IMR-90 (cell line): ENCODE measurements around the gene UBQLN2. TPM values are rescaled to one million over a fixed set of nuclear protein-coding genes. Genes with fewer than 3 reads are reported as not detected.

Experiments used
- ATAC-seq: fragments of 200-7000 bp; cut with Tn5 transposase; 2 replicates; pipeline ENCODE4 v1.9.1; 2020; ENCODE audit warnings: low read depth, mild to moderate bottlenecking, moderate library complexity
- BruUV-seq: library from RNA; stranded (reverse); fragments of 400-500 nt; replicated peaks from 2 replicates; lab custom pipeline; 2021; lab: Mats Ljungman, UMichigan
- CTCF ChIA-PET: fragments of 300-600 bp; formaldehyde crosslinking; extraction: SDS; loops from one replicate; lab custom pipeline; 2021; ENCODE audit warnings: antibody characterized with exemption; lab: Yijun Ruan, JAX
- POLR2A ChIA-PET: fragments of 300-600 bp; sonication (Branson Sonifier 250); formaldehyde crosslinking; loops from one replicate; lab custom pipeline; 2022; ENCODE audit warnings: antibody characterized with exemption; ENCODE audit not compliant: unreplicated experiment; lab: Charles Lee
- DNase-seq: peaks from one replicate; pipeline ENCODE4 v3.0.0; 2013
- H2AFZ ChIP-seq: replicated peaks from 2 replicates; pipeline ENCODE3; 2013; ENCODE audit warnings: low read length, mild to moderate bottlenecking; ENCODE audit not compliant: poor library complexity
- H2AK5ac ChIP-seq: 2 replicates; pipeline ENCODE4 v1.6.1; 2013; ENCODE audit warnings: low read depth, low read length, inconsistent platforms
- H2AK9ac ChIP-seq: replicated peaks from 2 replicates; pipeline ENCODE3; 2013; ENCODE audit warnings: mild to moderate bottlenecking, low read depth, low read length, moderate library complexity; ENCODE audit not compliant: poor library complexity
- H2BK120ac ChIP-seq: 2 replicates; pipeline ENCODE4 v1.6.1; 2013; ENCODE audit warnings: low read depth, low read length, inconsistent platforms
- H2BK15ac ChIP-seq: 3 replicates; pipeline ENCODE4 v1.6.1; 2013; ENCODE audit warnings: low read depth, low read length, inconsistent platforms
- H2BK20ac ChIP-seq: 2 replicates; pipeline ENCODE4 v1.6.1; 2013; ENCODE audit warnings: low read depth, mild to moderate bottlenecking, inconsistent platforms, low read length, moderate library complexity
- H2BK5ac ChIP-seq: 2 replicates; pipeline ENCODE4 v1.6.1; 2013; ENCODE audit warnings: mild to moderate bottlenecking, low read depth, low read length, inconsistent platforms; ENCODE audit not compliant: poor library complexity, severe bottlenecking
- H3K14ac ChIP-seq: replicated peaks from 2 replicates; pipeline ENCODE4 v1.6.1; 2013; ENCODE audit warnings: low read depth, low read length, inconsistent platforms
- H3K18ac ChIP-seq: 2 replicates; pipeline ENCODE4 v1.6.1; 2013; ENCODE audit warnings: low read depth, low read length, control low read depth
- H3K23ac ChIP-seq: 2 replicates; pipeline ENCODE4 v1.6.1; 2013; ENCODE audit warnings: low read depth, low read length, inconsistent platforms
- H3K27ac ChIP-seq: 2 replicates; pipeline ENCODE4 v1.5.1; 2013; ENCODE audit warnings: mild to moderate bottlenecking, control low read depth, low read length; ENCODE audit not compliant: insufficient read depth
- H3K27me3 ChIP-seq: 2 replicates; pipeline ENCODE4 v1.6.1; 2013; ENCODE audit warnings: low read length; ENCODE audit not compliant: control insufficient read depth, insufficient read depth
- H3K36me3 ChIP-seq: 2 replicates; pipeline ENCODE4 v1.6.1; 2013; ENCODE audit warnings: low read length, mixed read lengths; ENCODE audit not compliant: control insufficient read depth, insufficient read depth
- H3K4ac ChIP-seq: 2 replicates; pipeline ENCODE4 v1.6.1; 2013; ENCODE audit warnings: low read depth, low read length, inconsistent platforms
- H3K4me1 ChIP-seq: 2 replicates; pipeline ENCODE4 v1.6.1; 2013; ENCODE audit warnings: low read length, mixed read lengths; ENCODE audit not compliant: control insufficient read depth, insufficient read depth
- H3K4me2 ChIP-seq: 2 replicates; pipeline ENCODE4 v1.6.1; 2013; ENCODE audit warnings: low read depth, mild to moderate bottlenecking, control low read depth, low read length, moderate library complexity
- H3K4me3 ChIP-seq: 2 replicates; pipeline ENCODE4 v1.5.1; 2013; ENCODE audit warnings: low read depth, mild to moderate bottlenecking, control low read depth, low read length, moderate library complexity; ENCODE audit not compliant: insufficient read depth
- H3K56ac ChIP-seq: 2 replicates; pipeline ENCODE4 v1.6.1; 2013; ENCODE audit warnings: low read length, inconsistent platforms; ENCODE audit not compliant: insufficient read depth; ENCODE audit errors: extremely low read depth
- H3K79me1 ChIP-seq, 2 experiments: 2 replicates each; pipeline ENCODE4 v1.6.1; 2013; ENCODE audit warnings: low read length in 2 of 2, inconsistent platforms in 1 of 2, low read depth in 1 of 2
- H3K9ac ChIP-seq: 2 replicates; pipeline ENCODE4 v1.6.1; 2013; ENCODE audit warnings: low read depth, low read length, control low read depth
- H3K9me1 ChIP-seq: 2 replicates; pipeline ENCODE4 v1.6.1; 2013; ENCODE audit warnings: low read length, inconsistent platforms; ENCODE audit not compliant: insufficient read depth
- H3K9me3 ChIP-seq: 2 replicates; pipeline ENCODE4 v1.6.1; 2013; ENCODE audit warnings: low read length; ENCODE audit not compliant: control insufficient read depth, insufficient read depth
- H4K20me1 ChIP-seq: 2 replicates; pipeline ENCODE4 v1.6.1; 2013; ENCODE audit warnings: low read length, inconsistent platforms; ENCODE audit not compliant: insufficient read depth
- H4K5ac ChIP-seq: 2 replicates; pipeline ENCODE4 v1.6.1; 2013; ENCODE audit warnings: mild to moderate bottlenecking, low read depth, low read length, control low read depth
- H4K8ac ChIP-seq, 2 experiments: 2 replicates each; pipeline ENCODE4 v1.6.1; 2013; ENCODE audit warnings: low read depth in 2 of 2, low read length in 2 of 2, control low read depth in 1 of 2, inconsistent platforms in 1 of 2
- H4K91ac ChIP-seq: 2 replicates; pipeline ENCODE4 v1.6.1; 2013; ENCODE audit warnings: low read depth, low read length, inconsistent platforms; ENCODE audit not compliant: insufficient read depth
- BHLHE40 ChIP-seq: fragments of 150-350 bp; IDR thresholded peaks from 2 replicates; pipeline ENCODE4 v1.6.1; 2016; ENCODE audit warnings: mild to moderate bottlenecking, low read depth, low read length
- CEBPB ChIP-seq: IDR thresholded peaks from 2 replicates; pipeline ENCODE4 v1.6.1; 2012; ENCODE audit warnings: low read depth, low read length, improper control_type of control experiment
- CHD1 ChIP-seq: IDR thresholded peaks from 2 replicates; pipeline ENCODE4 v1.6.1; 2012; ENCODE audit warnings: low read depth, low read length, improper control_type of control experiment
- FOS ChIP-seq: fragments of 150-350 bp; IDR thresholded peaks from 2 replicates; pipeline ENCODE4 v1.6.1; 2016; ENCODE audit warnings: low read depth, low read length
- MAFK ChIP-seq: IDR thresholded peaks from 2 replicates; pipeline ENCODE4 v1.6.1; 2012; ENCODE audit warnings: low read depth, low read length, improper control_type of control experiment
- MAZ ChIP-seq: IDR thresholded peaks from 2 replicates; pipeline ENCODE4 v1.6.1; 2012; ENCODE audit warnings: low read depth, mild to moderate bottlenecking, low read length, improper control_type of control experiment, moderate library complexity, borderline replicate concordance
- MXI1 ChIP-seq: IDR thresholded peaks from 2 replicates; pipeline ENCODE4 v1.6.1; 2012; ENCODE audit warnings: low read depth, mild to moderate bottlenecking, low read length, moderate library complexity, borderline replicate concordance
- NFE2L2 ChIP-seq: fragments of 150-350 bp; IDR thresholded peaks from 2 replicates; pipeline ENCODE4 v1.6.1; 2016; ENCODE audit warnings: low read depth, mild to moderate bottlenecking, low read length
- POLR2A ChIP-seq: IDR thresholded peaks from 2 replicates; pipeline ENCODE4 v1.6.1; 2012; ENCODE audit warnings: mild to moderate bottlenecking, low read depth, low read length
- RAD21 ChIP-seq: IDR thresholded peaks from 2 replicates; pipeline ENCODE4 v1.6.1; 2012; ENCODE audit warnings: low read length, improper control_type of control experiment
- RCOR1 ChIP-seq: IDR thresholded peaks from 2 replicates; pipeline ENCODE4 v1.6.1; 2012; ENCODE audit warnings: mild to moderate bottlenecking, low read length, improper control_type of control experiment; ENCODE audit not compliant: insufficient replicate concordance
- RFX5 ChIP-seq: IDR thresholded peaks from 2 replicates; pipeline ENCODE4 v1.8.0; 2012; ENCODE audit warnings: low read depth, mild to moderate bottlenecking, low read length, moderate library complexity
- SMC3 ChIP-seq: fragments of 150-350 bp; IDR thresholded peaks from 2 replicates; pipeline ENCODE4 v1.6.1; 2016; ENCODE audit warnings: low read depth, mild to moderate bottlenecking, antibody characterized with exemption, low read length, moderate library complexity
- WGBS, 2 experiments: methylation state at CpG; one replicate each; pipeline versions ENCODE4 v1.1.5 to v1.1.7; 2013; ENCODE audit warnings: missing lambda C conversion rate in 2 of 2; ENCODE audit not compliant: insufficient read length in 1 of 2; ENCODE audit errors: extremely low coverage in 2 of 2; 5-methylcytosine and 5-hydroxymethylcytosine counted together
- dilution Hi-C: fragments of 300-500 bp; cut with HindIII; formaldehyde crosslinking; loops from one replicate; pipeline ENCODE4 v1.14.3; 2018; ENCODE audit warnings: low sequenced_read_pairs; ENCODE audit not compliant: unreplicated experiment
- in situ Hi-C: fragments of 300-500 bp; cut with MboI; formaldehyde crosslinking; loops from 3 replicates; pipeline ENCODE4 v1.14.3; 2019; ENCODE audit warnings: low sequenced_read_pairs, inconsistent platforms, mixed read lengths
- intact Hi-C: fragments of 100-400 bp; cut with micrococcal nuclease; formaldehyde crosslinking; loops from 2 replicates; pipeline ENCODE4 v1.10.0; 2022
- polyA plus RNA-seq, 3 experiments: library from polyadenylated mRNA; depleted of rRNA; stranded (reverse); fragments of >200 nt; gene quantifications; 2 replicates each; pipeline ENCODE4 v1.2.3, GENCODE V29; 2012; ENCODE audit warnings: low replicate concordance in 1 of 3
- total RNA-seq: library from RNA; depleted of rRNA; stranded (reverse); fragments of >200 nt; gene quantifications from 2 replicates; pipeline ENCODE4 v1.2.3, GENCODE V29; 2012
- TF ChIP-seq, protein P1 (sequence below): fragments of 150-350 bp; IDR thresholded peaks from 2 replicates; pipeline ENCODE4 v1.6.1; 2016; ENCODE audit warnings: low read depth, mild to moderate bottlenecking, low read length, moderate library complexity, borderline replicate concordance
- TF ChIP-seq, protein P2 (sequence below): fragments of 150-350 bp; IDR thresholded peaks from 2 replicates; pipeline ENCODE4 v1.6.1; 2017; ENCODE audit warnings: mild to moderate bottlenecking, antibody characterized with exemption, low read length, low read depth
- TF ChIP-seq, protein P3 (sequence below): conservative IDR thresholded peaks from 2 replicates; pipeline ENCODE4 v1.5.1; 2012; ENCODE audit warnings: mild to moderate bottlenecking, low read depth, low read length, improper control_type of control experiment

UBQLN2 gene
- total and polyA plus RNA-seq, 2 of the 4 experiments (the other 2 are of a cell fraction), result 4.1 to 24.5 TPM

DNA sequence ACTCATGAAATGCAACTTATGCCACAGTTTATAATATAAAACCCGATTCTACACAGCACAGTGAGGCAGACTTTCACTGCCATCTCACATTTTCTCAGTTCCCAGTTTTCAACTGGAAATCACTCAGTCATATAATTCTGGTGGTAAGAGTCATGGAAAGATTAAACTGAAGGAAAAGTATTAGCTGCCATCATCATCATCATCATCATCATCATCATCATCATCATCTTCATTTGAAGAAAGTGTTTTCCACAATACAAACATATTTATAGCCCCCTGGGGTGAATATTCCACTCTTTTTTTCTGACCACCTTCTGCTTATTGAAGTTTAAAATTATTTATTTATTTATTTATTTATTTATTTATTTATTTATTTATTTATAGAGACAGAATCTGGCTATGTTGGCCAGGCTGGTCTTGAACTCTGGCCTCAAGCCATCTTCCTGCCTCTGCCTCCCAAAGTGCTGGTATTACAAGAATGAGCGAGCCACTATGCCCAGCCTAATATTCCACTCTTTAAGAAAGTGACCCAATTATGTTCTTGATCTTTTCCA is 6.0 kb upstream of the UBQLN2 start:
- dilution Hi-C loops (no loop called here), in situ Hi-C loops (no loop called here), intact Hi-C loops (no loop called here)
- Histone ChIP-seq H2BK120ac (no peak overlapping the region), H3K9ac (no peak overlapping the region), H3K9me1 (no peaks in the 10 kb centered on the region), H3K27me3 (no peaks in the 10 kb centered on the region), H2BK15ac (no peak overlapping the region), H3K79me1 (no peaks in the 10 kb centered on the region), H2AFZ (no peak overlapping the region), H3K9me3 (no peaks in the 10 kb centered on the region), H4K5ac (no peak overlapping the region), H3K27ac (no peak overlapping the region), H2BK5ac (no peak overlapping the region), H4K91ac (no peak overlapping the region), H3K4ac (no peak overlapping the region), H4K8ac (no peak overlapping the region), H3K18ac (no peak overlapping the region), H2AK5ac (no peak overlapping the region), H2BK20ac (no peak overlapping the region), H3K4me2 (no peak overlapping the region), H4K20me1 (no peaks in the 10 kb centered on the region), H3K56ac (no peak overlapping the region), H3K4me1 (no peaks in the 10 kb centered on the region), H3K36me3 (no peaks in the 10 kb centered on the region), H2AK9ac (no peak overlapping the region), H3K23ac (no peak overlapping the region), H3K14ac (no peak overlapping the region), H3K4me3 (no peak overlapping the region)
- ChIA-PET CTCF (no interaction called here), POLR2A (no interaction called here)
- no TSS peak for BruUV-seq
- ATAC-seq, result no peak
- TF ChIP-seq, protein P1, sequence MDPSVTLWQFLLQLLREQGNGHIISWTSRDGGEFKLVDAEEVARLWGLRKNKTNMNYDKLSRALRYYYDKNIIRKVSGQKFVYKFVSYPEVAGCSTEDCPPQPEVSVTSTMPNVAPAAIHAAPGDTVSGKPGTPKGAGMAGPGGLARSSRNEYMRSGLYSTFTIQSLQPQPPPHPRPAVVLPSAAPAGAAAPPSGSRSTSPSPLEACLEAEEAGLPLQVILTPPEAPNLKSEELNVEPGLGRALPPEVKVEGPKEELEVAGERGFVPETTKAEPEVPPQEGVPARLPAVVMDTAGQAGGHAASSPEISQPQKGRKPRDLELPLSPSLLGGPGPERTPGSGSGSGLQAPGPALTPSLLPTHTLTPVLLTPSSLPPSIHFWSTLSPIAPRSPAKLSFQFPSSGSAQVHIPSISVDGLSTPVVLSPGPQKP, result no peak
- TF ChIP-seq, protein P2, sequence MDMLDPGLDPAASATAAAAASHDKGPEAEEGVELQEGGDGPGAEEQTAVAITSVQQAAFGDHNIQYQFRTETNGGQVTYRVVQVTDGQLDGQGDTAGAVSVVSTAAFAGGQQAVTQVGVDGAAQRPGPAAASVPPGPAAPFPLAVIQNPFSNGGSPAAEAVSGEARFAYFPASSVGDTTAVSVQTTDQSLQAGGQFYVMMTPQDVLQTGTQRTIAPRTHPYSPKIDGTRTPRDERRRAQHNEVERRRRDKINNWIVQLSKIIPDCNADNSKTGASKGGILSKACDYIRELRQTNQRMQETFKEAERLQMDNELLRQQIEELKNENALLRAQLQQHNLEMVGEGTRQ, result no peak
- no peak for TF ChIP-seq POLR2A
- TF ChIP-seq RCOR1, result no peak
- TF ChIP-seq MAFK, result no peak
- TF ChIP-seq, protein P3, sequence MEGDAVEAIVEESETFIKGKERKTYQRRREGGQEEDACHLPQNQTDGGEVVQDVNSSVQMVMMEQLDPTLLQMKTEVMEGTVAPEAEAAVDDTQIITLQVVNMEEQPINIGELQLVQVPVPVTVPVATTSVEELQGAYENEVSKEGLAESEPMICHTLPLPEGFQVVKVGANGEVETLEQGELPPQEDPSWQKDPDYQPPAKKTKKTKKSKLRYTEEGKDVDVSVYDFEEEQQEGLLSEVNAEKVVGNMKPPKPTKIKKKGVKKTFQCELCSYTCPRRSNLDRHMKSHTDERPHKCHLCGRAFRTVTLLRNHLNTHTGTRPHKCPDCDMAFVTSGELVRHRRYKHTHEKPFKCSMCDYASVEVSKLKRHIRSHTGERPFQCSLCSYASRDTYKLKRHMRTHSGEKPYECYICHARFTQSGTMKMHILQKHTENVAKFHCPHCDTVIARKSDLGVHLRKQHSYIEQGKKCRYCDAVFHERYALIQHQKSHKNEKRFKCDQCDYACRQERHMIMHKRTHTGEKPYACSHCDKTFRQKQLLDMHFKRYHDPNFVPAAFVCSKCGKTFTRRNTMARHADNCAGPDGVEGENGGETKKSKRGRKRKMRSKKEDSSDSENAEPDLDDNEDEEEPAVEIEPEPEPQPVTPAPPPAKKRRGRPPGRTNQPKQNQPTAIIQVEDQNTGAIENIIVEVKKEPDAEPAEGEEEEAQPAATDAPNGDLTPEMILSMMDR, result no peak
- TF ChIP-seq SMC3, result no peak
- no peak for TF ChIP-seq RFX5
- no peak for TF ChIP-seq FOS
- no peak for TF ChIP-seq BHLHE40
- TF ChIP-seq NFE2L2, result no peak
- TF ChIP-seq MAZ, result no peak
- TF ChIP-seq CEBPB, result no peak
- no peak for TF ChIP-seq MXI1
- TF ChIP-seq CHD1, result no peak
- no peak for TF ChIP-seq RAD21
- no peak for DNase-seq
- no CpG with 5 or more reads among the region's 2 CpGs for WGBS, 2 experiments
